Right atrium auricular region (tissue), 2 donors: Measurements from ENCODE around the gene GLO1. TPM values are rescaled to one million over a fixed set of nuclear protein-coding genes. Genes with fewer than 3 reads are reported as not detected.
"Not testable (repeated sequence)": the region's sequence is repeated elsewhere in the genome, so short reads cannot be mapped to it uniquely, and the experiment has no call there.

Experiments used
- DNase-seq: peaks from one replicate; pipeline ENCODE4 v3.0.0-alpha.2; 2019; ENCODE audit warnings: low spot score
- H3K27ac ChIP-seq, 2 donors: fragments of 200-600 bp; sonication (generic); 1 replicate in 1 of 2; 2 replicates in 1 of 2; pipeline ENCODE4 v1.5.1; 2016 to 2019
- H3K27me3 ChIP-seq, 2 donors: fragments of 200-600 bp; sonication (generic); one replicate each; pipeline versions ENCODE4 v1.5.1 to v1.6.0; 2017 to 2019
- H3K36me3 ChIP-seq: fragments of 200-600 bp; sonication (generic); one replicate; pipeline ENCODE4 v1.5.1; 2016
- H3K4me1 ChIP-seq, 2 donors: fragments of 200-600 bp; sonication (generic); one replicate each; pipeline versions ENCODE4 v1.5.1 to v1.6.0; 2017 to 2019
- H3K4me3 ChIP-seq, 2 donors: fragments of 200-600 bp; sonication (generic); 1 replicate in 1 of 2; 2 replicates in 1 of 2; pipeline ENCODE4 v1.5.1; 2017 to 2019; ENCODE audit warnings: mild to moderate bottlenecking in 1 of 2, moderate library complexity in 1 of 2
- H3K9me3 ChIP-seq, 2 donors: fragments of 200-600 bp; sonication (generic); one replicate each; pipeline ENCODE4 v1.5.1; 2019
- CTCF ChIP-seq, 2 donors: fragments of 200-600 bp; sonication (generic); IDR thresholded peaks; one replicate each; pipeline ENCODE4 v1.5.1; 2019; ENCODE audit warnings: antibody characterized with exemption in 2 of 2
- total RNA-seq, 2 donors: library from RNA; depleted of rRNA; stranded (reverse); fragments of >200 nt; gene quantifications; one replicate each; pipeline ENCODE4 v1.1.0, GENCODE V29; 2016

GLO1 gene
- total RNA-seq, 2 donors from 2014 or later, result 95.6 to 137 TPM

GRCh38 chr6:38703949-38704590 lies 1.1 kb upstream of the GLO1 start:
- no peaks in the 10 kb centered on the region for H3K36me3 ChIP-seq
- no peaks in the 10 kb centered on the region for H3K27me3 ChIP-seq
- no peak for TF ChIP-seq CTCF (IDR thresholded peaks at IDR 0.05)
- H3K27ac ChIP-seq, result no peak overlapping the region
- peaks cover 0 to 9% of the 10 kb centered on the region in 2 donors for H3K4me1 ChIP-seq
- no peak for DNase-seq
- H3K4me3 ChIP-seq, result no peak overlapping the region
- H3K9me3 ChIP-seq, result peaks cover 0 to 4% of the 10 kb centered on the region in 2 donors

GRCh38 chr6:38701551-38701950 lies 1.4 kb downstream of the GLO1 start:
- DNase-seq, result no peak
- Histone ChIP-seq H3K27me3 (no peaks in the 10 kb centered on the region), H3K9me3 (peaks cover 0 to 4% of the 10 kb centered on the region in 2 donors), H3K4me3 (no peak overlapping the region), H3K4me1 (peaks cover 0 to 9% of the 10 kb centered on the region in 2 donors), H3K27ac (no peak overlapping the region), H3K36me3 (no peaks in the 10 kb centered on the region)
- no peak for TF ChIP-seq CTCF (IDR thresholded peaks at IDR 0.05)

- not testable (repeated sequence) for H3K27ac ChIP-seq, H3K4me1 ChIP-seq, H3K36me3 ChIP-seq, H3K4me3 ChIP-seq, H3K9me3 ChIP-seq, DNase-seq, H3K27me3 ChIP-seq
Observed at GRCh38 chr6:38699702-38700101, 3.2 kb downstream of the GLO1 start.

- H3K27ac ChIP-seq, result no peak overlapping the region
- H3K9me3 ChIP-seq, result peaks cover 0 to 4% of the 10 kb centered on the region in 2 donors
- H3K36me3 ChIP-seq, result no peaks in the 10 kb centered on the region
- peaks cover 0 to 9% of the 10 kb centered on the region in 2 donors for H3K4me1 ChIP-seq
- no peak for TF ChIP-seq CTCF (IDR thresholded peaks at IDR 0.05)
- no peak for DNase-seq
- H3K27me3 ChIP-seq, result no peaks in the 10 kb centered on the region
- H3K4me3 ChIP-seq, result no peak overlapping the region
Observed at GRCh38 chr6:38697846-38698245, 5.1 kb downstream of the GLO1 start.

- H3K4me3 ChIP-seq, result no peak overlapping the region
- H3K9me3 ChIP-seq, result peaks cover 0 to 4% of the 10 kb centered on the region in 2 donors
- no peaks in the 10 kb centered on the region for H3K27me3 ChIP-seq
- no peak for TF ChIP-seq CTCF (IDR thresholded peaks at IDR 0.05)
- H3K36me3 ChIP-seq, result no peaks in the 10 kb centered on the region
- H3K4me1 ChIP-seq, result no peaks in the 10 kb centered on the region
- no peak overlapping the region for H3K27ac ChIP-seq
- DNase-seq, result no peak
Observed at GRCh38 chr6:38696345-38696744, 6.6 kb downstream of the GLO1 start.

GRCh38 chr6:38695933-38696332 lies 7.0 kb downstream of the GLO1 start:
- Histone ChIP-seq H3K4me3 (no peak overlapping the region), H3K4me1 (no peaks in the 10 kb centered on the region), H3K9me3 (peaks cover 0 to 4% of the 10 kb centered on the region in 2 donors), H3K36me3 (no peaks in the 10 kb centered on the region), H3K27ac (no peak overlapping the region), H3K27me3 (no peaks in the 10 kb centered on the region)
- DNase-seq, result no peak
- no peak for TF ChIP-seq CTCF (IDR thresholded peaks at IDR 0.05)
